ENCODE measurements around the gene DLL4. TPM values are rescaled to one million over a fixed set of nuclear protein-coding genes. Genes with fewer than 3 reads are reported as not detected.

DLL4 gene
- total and polyA plus RNA-seq, 11 donors, result 4.7 to 20.8 (median 11.1) TPM

DNA sequence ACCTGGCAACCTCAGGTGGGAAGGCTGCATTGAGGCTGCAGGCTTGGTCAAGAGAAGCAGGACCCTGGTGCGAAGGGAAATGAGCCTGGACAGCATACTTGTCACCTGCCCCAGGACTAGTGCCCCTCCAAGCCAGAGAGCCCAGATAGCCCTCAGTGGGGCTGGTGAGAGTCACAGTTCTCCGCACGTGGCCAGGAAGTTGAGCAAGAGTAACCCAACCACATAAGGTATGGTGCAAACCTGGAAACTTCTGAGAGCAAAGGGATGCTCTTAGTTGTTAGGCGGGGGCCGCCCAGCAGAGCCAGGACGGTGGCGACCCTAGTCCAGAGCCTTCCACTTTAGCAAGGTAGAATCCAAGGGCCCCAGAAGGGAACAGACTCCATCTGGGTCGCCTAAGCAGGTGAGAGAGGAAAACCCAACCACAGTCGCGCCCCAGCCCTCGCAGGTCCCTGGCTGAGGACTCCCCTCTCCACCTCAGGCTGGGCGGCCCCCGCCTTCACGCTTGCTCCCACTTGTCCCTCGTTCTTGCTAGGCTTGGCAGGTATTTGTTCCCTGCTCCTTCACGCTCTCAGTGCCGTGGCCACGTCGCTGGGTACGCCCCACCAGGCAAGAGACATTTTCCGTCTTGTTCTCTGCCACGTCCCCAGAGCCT is 36.0 kb upstream of the DLL4 start:
- ATAC-seq, result no peak
- Histone ChIP-seq H3K4me1 (peaks cover 0 to 24% (median 14%) of the 10 kb centered on the region in 12 donors), H3K27me3 (no peaks in the 10 kb centered on the region), H3K4me3 (peak overlapping the region in 8 of 12 donors; percentile 72 to 99 (median 76)), H3K9me3 (no peaks in the 10 kb centered on the region), H3K27ac (peak overlapping the region in 4 of 12 donors; percentile 83 to 93 (median 88)), H3K36me3 (peaks cover 0 to 26% (median 22%) of the 10 kb centered on the region in 9 donors)
- intact Hi-C loops (cut with DNase I), result loop anchor here (2.0 to 10.0 kb wide), 17 partner anchors 34 to 571 kb away; partner anchors contain the start of genes KNL1 (in 9 of the 10), RAD51 (in 3 of the 10), GCHFR (in 2 of the 10) and C15orf62 (in 1 of the 10)
- no peak for DNase-seq
- 83 to 89% (median 86%) methylated on average over 22 of the region's 22 CpGs for WGBS, 4 donors
- TF ChIP-seq, protein P1, sequence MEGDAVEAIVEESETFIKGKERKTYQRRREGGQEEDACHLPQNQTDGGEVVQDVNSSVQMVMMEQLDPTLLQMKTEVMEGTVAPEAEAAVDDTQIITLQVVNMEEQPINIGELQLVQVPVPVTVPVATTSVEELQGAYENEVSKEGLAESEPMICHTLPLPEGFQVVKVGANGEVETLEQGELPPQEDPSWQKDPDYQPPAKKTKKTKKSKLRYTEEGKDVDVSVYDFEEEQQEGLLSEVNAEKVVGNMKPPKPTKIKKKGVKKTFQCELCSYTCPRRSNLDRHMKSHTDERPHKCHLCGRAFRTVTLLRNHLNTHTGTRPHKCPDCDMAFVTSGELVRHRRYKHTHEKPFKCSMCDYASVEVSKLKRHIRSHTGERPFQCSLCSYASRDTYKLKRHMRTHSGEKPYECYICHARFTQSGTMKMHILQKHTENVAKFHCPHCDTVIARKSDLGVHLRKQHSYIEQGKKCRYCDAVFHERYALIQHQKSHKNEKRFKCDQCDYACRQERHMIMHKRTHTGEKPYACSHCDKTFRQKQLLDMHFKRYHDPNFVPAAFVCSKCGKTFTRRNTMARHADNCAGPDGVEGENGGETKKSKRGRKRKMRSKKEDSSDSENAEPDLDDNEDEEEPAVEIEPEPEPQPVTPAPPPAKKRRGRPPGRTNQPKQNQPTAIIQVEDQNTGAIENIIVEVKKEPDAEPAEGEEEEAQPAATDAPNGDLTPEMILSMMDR (IDR thresholded peaks at IDR 0.05), result no peak
- TF ChIP-seq POLR2A (IDR thresholded peaks at IDR 0.05), result no peak

DNA sequence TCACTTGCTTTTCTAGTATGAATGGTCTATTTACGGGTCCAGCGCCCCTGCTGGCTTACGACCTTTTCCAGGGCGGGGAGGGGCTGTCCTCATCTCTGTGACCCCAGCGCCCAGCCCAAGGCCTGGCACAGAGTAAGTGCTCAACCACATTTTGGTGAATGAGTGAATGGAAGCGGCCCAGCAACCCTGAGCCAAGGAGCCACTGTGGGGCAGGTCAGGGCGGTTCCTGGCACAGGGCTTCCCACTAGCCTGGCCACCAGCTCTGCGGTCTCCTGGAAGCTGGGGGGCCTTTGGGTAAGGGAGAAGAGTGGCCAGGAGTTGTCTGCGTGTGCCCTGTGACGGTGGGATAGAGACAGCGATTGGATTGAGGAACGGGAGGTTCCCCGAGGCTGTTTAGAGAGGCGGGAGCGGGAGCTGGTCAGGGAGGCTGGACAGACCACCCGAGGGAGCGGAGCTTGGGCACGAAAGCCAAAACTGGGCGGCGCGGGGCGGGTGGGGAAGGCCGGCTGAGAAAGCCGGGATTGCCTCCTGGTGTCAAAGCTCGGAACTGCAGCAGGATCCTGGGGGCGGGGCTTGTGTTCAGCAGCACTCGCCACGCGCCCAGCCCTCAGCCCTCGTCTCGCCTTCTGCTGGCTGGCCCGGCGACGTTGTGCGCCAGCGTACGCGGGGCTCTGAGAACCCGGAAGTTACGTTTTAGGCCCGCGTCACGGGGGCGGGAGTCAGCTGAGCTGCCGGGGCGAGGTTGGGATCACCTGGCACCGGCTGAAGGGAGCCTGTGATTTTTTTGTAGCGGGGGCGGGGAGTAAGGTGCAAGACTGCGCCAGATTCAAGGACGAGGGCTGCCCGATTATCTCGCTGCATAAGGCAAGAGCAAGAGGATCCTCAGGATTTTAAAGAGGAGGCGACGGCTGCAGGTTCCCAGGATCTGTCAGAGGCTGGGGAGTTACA is 35.1 kb upstream of the DLL4 start, which contains the start of gene VPS18:
Gene VPS18 (plus strand): TSS at position 718 of the 948 bp plus-strand sequence. CDS start 319 bp downstream, outside the sequence.
- 1 to 8% (median 3%) methylated on average over 25 to 55 of the region's 55 CpGs for WGBS, 4 donors
- intact Hi-C loops (cut with DNase I), result loop anchor here (1.0 to 10.0 kb wide), 20 partner anchors 35 to 572 kb away; partner anchors contain the start of genes KNL1 (in 9 of the 10), RAD51 (in 3 of the 10), GCHFR (in 2 of the 10) and INO80 (in 2 of the 10)
- peak; percentile 98 to 99 (median 99) for DNase-seq

DNA sequence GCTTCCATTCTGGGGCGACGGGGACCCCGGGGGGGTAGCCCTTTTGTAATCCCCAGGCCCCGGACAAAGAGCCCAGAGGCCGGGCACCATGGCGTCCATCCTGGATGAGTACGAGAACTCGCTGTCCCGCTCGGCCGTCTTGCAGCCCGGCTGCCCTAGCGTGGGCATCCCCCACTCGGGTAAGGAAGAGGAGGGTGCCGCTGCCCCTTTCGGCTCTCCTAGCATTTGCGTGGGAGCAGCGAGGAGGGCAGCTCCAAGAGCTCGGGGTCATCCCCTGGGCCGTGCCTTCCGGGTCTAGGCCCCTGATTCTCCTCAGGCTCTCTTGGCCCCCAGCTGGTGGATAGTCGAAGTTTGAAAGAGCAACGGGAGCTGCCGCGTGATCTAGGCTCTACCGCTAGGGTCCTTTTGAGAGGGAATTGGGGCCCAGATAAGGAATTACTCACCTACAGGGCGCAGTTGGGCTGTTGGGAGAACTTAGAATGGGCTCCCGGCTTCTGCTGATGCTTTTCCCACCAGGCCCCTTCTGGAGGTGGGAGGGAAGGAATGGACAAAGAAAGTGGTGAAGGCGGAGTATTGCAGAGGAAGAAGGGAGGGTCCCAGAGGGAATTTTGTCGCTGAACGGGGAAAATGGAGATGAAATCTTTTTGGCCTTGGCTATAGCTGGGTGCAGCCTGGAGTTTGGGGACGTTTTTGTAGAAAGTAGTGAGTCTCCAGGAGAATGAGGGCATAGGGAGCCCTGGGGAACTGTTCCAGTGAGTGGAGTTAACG is 34.3 kb upstream of the DLL4 start:
- ATAC-seq, result peak; percentile 23 to 57 (median 34)
- H3K27ac ChIP-seq, result peak overlapping the region in 11 of 12 donors; percentile 82 to 96 (median 88)
- TF ChIP-seq POLR2A (IDR thresholded peaks at IDR 0.05), result no peak
- TF ChIP-seq, protein P1 (IDR thresholded peaks at IDR 0.05), result peak in 8 of 12 donors; percentile 21 to 46 (median 29)
- 1 to 2% (median 2%) methylated on average over 10 to 33 of the region's 33 CpGs for WGBS, 4 donors
- H3K9me3 ChIP-seq, result no peaks in the 10 kb centered on the region
- peaks cover 0 to 43% (median 39%) of the 10 kb centered on the region in 9 donors for H3K36me3 ChIP-seq
- peak overlapping the region; percentile 60 to 99 (median 78) for H3K4me3 ChIP-seq
- peaks cover 0 to 24% (median 14%) of the 10 kb centered on the region in 12 donors for H3K4me1 ChIP-seq
- DNase-seq, result peak in 2 of 5 donors; percentile 47 to 72
- no peaks in the 10 kb centered on the region for H3K27me3 ChIP-seq
- intact Hi-C loops (cut with DNase I), result loop anchor here (1.0 to 10.0 kb wide), 18 partner anchors 38 to 573 kb away; partner anchors contain the start of genes KNL1 (in 9 of the 10), RAD51 (in 3 of the 10), GCHFR (in 2 of the 10) and INO80 (in 2 of the 10)

More for the DNA sequence above, 35.1 kb upstream of the DLL4 start, which contains the start of gene VPS18:
- TF ChIP-seq, protein P1 (IDR thresholded peaks at IDR 0.05), result peak; percentile 96 to 99 (median 98)
- TF ChIP-seq POLR2A (IDR thresholded peaks at IDR 0.05), result peak in 1 of 2 donors; percentile 74
- peaks cover 0 to 24% (median 14%) of the 10 kb centered on the region in 12 donors for H3K4me1 ChIP-seq
- ATAC-seq, result peak; percentile 97 to 99 (median 98)
- H3K9me3 ChIP-seq, result no peaks in the 10 kb centered on the region
- H3K36me3 ChIP-seq, result peaks cover 0 to 35% (median 30%) of the 10 kb centered on the region in 9 donors
- H3K4me3 ChIP-seq, result peak within 1 kb of the TSS; percentile 60 to 99 (median 78)
- H3K27me3 ChIP-seq, result no peaks in the 10 kb centered on the region
- H3K27ac ChIP-seq, result peak within 1 kb of the TSS in 11 of 12 donors; percentile 82 to 96 (median 88)

All from heart left ventricle (tissue), 16 donors.